ENCODE measurements around the gene ZNF107. TPM values are rescaled to one million over a fixed set of nuclear protein-coding genes. Genes with fewer than 3 reads are reported as not detected.

Gene ZNF107
- total RNA-seq, 1 donor from 2014 or later, result 7.8 TPM

GRCh38 chr7:64651632-64652165 lies 14.2 kb upstream of the ZNF107 start:
- H3K27me3 Mint-ChIP-seq (ENCODE audit: low read depth, unreplicated experiment), result no peaks in the 10 kb centered on the region
- H3K9me3 ChIP-seq (ENCODE audit: insufficient read depth, low read depth, low read length), result peaks cover 4% of the 10 kb centered on the region
- H3K4me1 Mint-ChIP-seq (ENCODE audit: low read depth, unreplicated experiment), result no peaks in the 10 kb centered on the region
- DNase-seq (ENCODE audit: low read depth) (no peak), FAIRE-seq (no peak)
- no peak overlapping the region for H3K27ac Mint-ChIP-seq (ENCODE audit: unreplicated experiment)
- TF ChIP-seq CTCF (IDR thresholded peaks at IDR 0.05; ENCODE audit: insufficient read depth, low read depth, low read length) (no peak), EZH2 (IDR thresholded peaks at IDR 0.05; ENCODE audit: insufficient read depth, low read length) (no peak)
- no peak overlapping the region for H3K4me2 ChIP-seq (ENCODE audit: low read length)
- H3K9ac ChIP-seq (ENCODE audit: low read length), result no peak overlapping the region
- no peaks in the 10 kb centered on the region for H3K4me1 ChIP-seq (ENCODE audit: insufficient read depth, low read length)
- no peaks in the 10 kb centered on the region for H3K36me3 ChIP-seq (ENCODE audit: insufficient read depth, low read length)
- no peaks in the 10 kb centered on the region for H3K36me3 Mint-ChIP-seq (ENCODE audit: low read depth, unreplicated experiment)
- H3K9me3 Mint-ChIP-seq (ENCODE audit: unreplicated experiment), result peaks cover 10% of the 10 kb centered on the region
- H3K27me3 ChIP-seq (ENCODE audit: insufficient read depth, low read length), result no peaks in the 10 kb centered on the region
- H3K79me2 ChIP-seq (ENCODE audit: insufficient read depth, low read length), result no peaks in the 10 kb centered on the region
- H4K20me1 ChIP-seq (ENCODE audit: insufficient read depth, low read length), result no peaks in the 10 kb centered on the region
- no peak overlapping the region for H3K4me3 ChIP-seq (ENCODE audit: insufficient read depth, low read depth, low read length)
- H3K4me3 Mint-ChIP-seq (ENCODE audit: unreplicated experiment), result no peak overlapping the region
- H2AFZ ChIP-seq (ENCODE audit: low read depth, low read length), result no peak overlapping the region
- H3K27ac ChIP-seq (ENCODE audit: low read depth, low read length), result no peak overlapping the region

GRCh38 chr7:64653721-64654401 lies 12.1 kb upstream of the ZNF107 start:
- Mint-ChIP-seq H3K36me3 (ENCODE audit: low read depth, unreplicated experiment) (no peaks in the 10 kb centered on the region), H3K4me1 (ENCODE audit: low read depth, unreplicated experiment) (no peaks in the 10 kb centered on the region), H3K4me3 (ENCODE audit: unreplicated experiment) (no peak overlapping the region), H3K27ac (ENCODE audit: unreplicated experiment) (no peak overlapping the region), H3K27me3 (ENCODE audit: low read depth, unreplicated experiment) (no peaks in the 10 kb centered on the region), H3K9me3 (ENCODE audit: unreplicated experiment) (peaks cover 17% of the 10 kb centered on the region)
- Histone ChIP-seq H3K9ac (ENCODE audit: low read length) (no peak overlapping the region), H3K4me2 (ENCODE audit: low read length) (no peak overlapping the region), H3K79me2 (ENCODE audit: insufficient read depth, low read length) (no peaks in the 10 kb centered on the region), H3K4me1 (ENCODE audit: insufficient read depth, low read length) (no peaks in the 10 kb centered on the region), H3K4me3 (ENCODE audit: insufficient read depth, low read depth, low read length) (no peak overlapping the region), H3K27me3 (ENCODE audit: insufficient read depth, low read length) (no peaks in the 10 kb centered on the region), H3K36me3 (ENCODE audit: insufficient read depth, low read length) (no peaks in the 10 kb centered on the region), H4K20me1 (ENCODE audit: insufficient read depth, low read length) (no peaks in the 10 kb centered on the region), H3K9me3 (ENCODE audit: insufficient read depth, low read depth, low read length) (peaks cover 4% of the 10 kb centered on the region), H3K27ac (ENCODE audit: low read depth, low read length) (no peak overlapping the region), H2AFZ (ENCODE audit: low read depth, low read length) (no peak overlapping the region)
- no peak for FAIRE-seq
- DNase-seq (ENCODE audit: low read depth), result no peak
- TF ChIP-seq CTCF (IDR thresholded peaks at IDR 0.05; ENCODE audit: insufficient read depth, low read depth, low read length) (no peak), EZH2 (IDR thresholded peaks at IDR 0.05; ENCODE audit: insufficient read depth, low read length) (no peak)
